Measurements from ENCODE around the gene TPSB2.

TPSB2 gene

GRCh38 chr16:1181404-1182315, 48.3 kb downstream of the TPSB2 start:
- no peak overlapping the region for H3K4me3 ChIP-seq (ENCODE audit: low read depth, low read length)
- no peak for TF ChIP-seq CTCF (IDR thresholded peaks at IDR 0.05; ENCODE audit: borderline replicate concordance, insufficient read depth, low read depth, low read length)

- no peak overlapping the region for H3K4me3 ChIP-seq (ENCODE audit: low read depth, low read length)
- no peak for TF ChIP-seq CTCF (IDR thresholded peaks at IDR 0.05; ENCODE audit: borderline replicate concordance, insufficient read depth, low read depth, low read length)
Observed at GRCh38 chr16:1180549-1181403, 49.2 kb downstream of the TPSB2 start.
